ENCODE data around the gene KLC3. TPM values are rescaled to one million over a fixed set of nuclear protein-coding genes. Genes with fewer than 3 reads are reported as not detected.
"Not testable (repeated sequence)": the region's sequence is repeated elsewhere in the genome, so short reads cannot be mapped to it uniquely, and the experiment has no call there.

Gene KLC3
- total and polyA plus RNA-seq, 5 experiments from 2014 or later = not detected

DNA sequence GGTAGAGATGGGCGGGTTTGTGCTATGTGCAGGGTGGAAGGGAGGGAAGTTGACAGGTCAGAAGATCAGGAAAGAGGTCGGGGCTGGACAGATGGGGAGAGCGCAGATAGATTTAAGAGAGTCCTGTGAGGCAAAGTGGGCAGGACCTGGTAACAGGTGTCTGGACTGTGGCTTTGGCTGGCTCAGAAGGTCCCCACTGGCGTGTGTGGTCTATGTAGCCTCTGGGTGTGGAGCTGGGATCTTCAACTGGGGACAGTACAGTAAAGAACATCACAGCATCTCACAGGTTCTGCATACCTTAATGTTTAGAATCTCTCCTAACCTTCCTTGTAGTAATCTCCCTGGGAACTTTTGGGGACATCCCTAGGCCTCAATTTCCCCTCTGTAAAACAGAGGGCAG is 35.5 kb upstream of the KLC3 start:
- Mint-ChIP-seq H3K4me3 (no peak overlapping the region), H3K27me3 (no peaks in the 10 kb centered on the region), H3K27ac (no peak overlapping the region), H3K36me3 (peaks cover 0 to 11% (median 7%) of the 10 kb centered on the region in 3 donors), H3K9me3 (no peaks in the 10 kb centered on the region), H3K4me1 (peaks cover 0 to 8% (median 3%) of the 10 kb centered on the region in 4 donors)
- DNase-seq (no peak), ATAC-seq (no peak)
- POLR2A ChIA-PET = no interaction called here

DNA sequence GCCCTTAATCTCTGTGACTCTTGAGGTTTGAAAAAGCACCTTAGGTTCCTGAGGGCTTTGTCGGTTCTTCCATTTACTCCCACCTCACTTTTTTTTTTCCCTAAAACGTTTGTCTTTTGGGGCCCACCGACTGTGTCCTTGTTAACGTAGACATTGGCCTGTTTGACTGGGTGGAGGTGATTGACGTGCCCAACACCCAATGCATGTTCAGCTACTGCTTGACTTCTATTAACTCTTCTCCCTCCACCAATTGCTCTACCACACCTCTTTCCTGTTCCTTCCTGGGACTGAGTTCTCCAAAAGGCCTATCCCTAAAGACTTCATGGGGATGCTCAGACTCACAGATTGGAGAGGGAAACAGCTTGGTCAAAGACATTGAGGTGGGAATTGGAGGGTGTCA is 35.1 kb upstream of the KLC3 start:
- H3K27me3 Mint-ChIP-seq = no peaks in the 10 kb centered on the region
- DNase-seq (no peak), ATAC-seq (no peak)
- H3K27ac Mint-ChIP-seq = peak overlapping the region in 2 of 10 donors; percentile 14 to 78
- H3K9me3 Mint-ChIP-seq = no peaks in the 10 kb centered on the region
- H3K36me3 Mint-ChIP-seq = peaks cover 0 to 8% (median 5%) of the 10 kb centered on the region in 3 donors
- peaks cover 0 to 8% (median 3%) of the 10 kb centered on the region in 4 donors for H3K4me1 Mint-ChIP-seq
- no peak overlapping the region for H3K4me3 Mint-ChIP-seq
- POLR2A ChIA-PET = no interaction called here

DNA sequence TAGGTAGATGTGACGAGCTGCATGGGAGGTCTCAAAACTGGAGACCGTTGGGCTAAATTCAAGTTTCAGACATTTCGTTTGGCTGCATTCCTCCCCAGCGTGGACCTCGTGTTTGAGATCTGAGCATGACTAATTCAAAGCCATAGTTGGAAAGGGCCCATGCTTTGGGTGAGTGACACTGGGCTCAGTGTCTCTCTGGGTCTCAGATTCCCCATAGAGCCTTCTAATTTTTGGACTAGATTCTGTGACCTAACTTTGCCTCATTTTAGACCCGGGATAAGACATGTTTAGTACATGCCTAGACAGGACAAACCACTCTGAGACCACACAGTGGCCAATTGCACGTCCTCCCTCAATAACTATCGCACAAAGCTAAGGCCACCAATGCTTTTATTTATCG is 34.5 kb upstream of the KLC3 start:
- Mint-ChIP-seq H3K4me3 (no peak overlapping the region), H3K27me3 (peaks cover 0 to under 1% (median 0%) of the 10 kb centered on the region in 5 donors), H3K36me3 (peaks cover 0 to 8% (median 4%) of the 10 kb centered on the region in 3 donors), H3K9me3 (no peaks in the 10 kb centered on the region), H3K4me1 (peaks cover 0 to 8% (median 3%) of the 10 kb centered on the region in 4 donors), H3K27ac (peak overlapping the region in 2 of 10 donors; percentile 14 to 78)
- POLR2A ChIA-PET = no interaction called here
- DNase-seq = no peak
- ATAC-seq = no peak

DNA sequence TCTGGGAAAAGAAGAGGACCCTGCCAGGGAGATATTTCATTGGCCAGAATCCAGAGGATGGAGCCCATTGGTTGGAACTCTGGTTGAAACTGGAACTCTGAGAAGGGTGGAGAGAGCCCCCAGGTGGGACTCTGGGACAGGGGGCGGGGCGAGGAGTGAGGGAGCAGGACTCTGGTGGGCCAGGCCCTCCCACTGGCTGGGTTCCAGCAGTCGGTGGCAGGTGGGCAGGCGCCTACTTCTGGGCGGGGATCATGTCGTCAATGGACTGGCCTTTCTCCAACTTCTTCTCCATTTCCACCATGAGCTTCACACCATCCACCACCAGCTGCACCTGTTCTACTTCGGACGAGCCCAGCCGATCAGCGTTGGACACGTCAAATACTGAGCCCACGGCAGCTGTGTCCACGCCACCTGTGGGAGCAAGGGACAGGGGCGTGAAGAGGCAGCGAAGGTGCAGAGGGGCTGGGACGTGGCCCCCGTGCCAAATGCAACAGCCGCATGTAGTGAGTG is 34.0 kb upstream of the KLC3 start:
- Mint-ChIP-seq H3K9me3 (no peaks in the 10 kb centered on the region), H3K27me3 (peaks cover 0 to 6% (median 2%) of the 10 kb centered on the region in 5 donors), H3K36me3 (peaks cover 0 to 8% (median 4%) of the 10 kb centered on the region in 3 donors), H3K27ac (peak overlapping the region in 1 of 10 donors; percentile 46), H3K4me1 (peaks cover 0 to 8% (median 3%) of the 10 kb centered on the region in 4 donors), H3K4me3 (no peak overlapping the region)
- POLR2A ChIA-PET = no interaction called here
- ATAC-seq (no peak), DNase-seq (no peak)

DNA sequence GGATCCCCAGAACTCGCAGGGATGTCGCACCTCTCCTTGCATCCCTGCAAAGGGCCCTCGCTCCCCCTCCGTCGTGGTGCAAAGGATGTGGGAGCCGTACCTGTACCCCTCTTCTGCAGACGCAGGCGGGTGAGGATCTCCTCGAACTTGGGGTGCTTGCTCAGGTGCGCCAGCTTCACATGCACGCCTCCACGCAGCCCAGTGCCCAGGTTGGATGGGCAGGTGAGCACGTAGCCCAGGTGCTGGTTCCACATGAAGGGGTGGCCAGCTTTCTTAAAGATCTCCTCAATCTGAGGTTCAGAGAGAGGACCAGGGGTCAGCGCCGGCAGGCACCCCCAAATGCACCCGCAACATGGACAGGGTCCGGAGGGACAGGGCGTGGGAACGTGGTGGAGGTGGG is 33.2 kb upstream of the KLC3 start:
- H3K4me1 Mint-ChIP-seq = peaks cover 0 to 8% (median 3%) of the 10 kb centered on the region in 4 donors
- ATAC-seq (no peak), DNase-seq (no peak)
- POLR2A ChIA-PET = no interaction called here
- H3K4me3 Mint-ChIP-seq = no peak overlapping the region
- H3K9me3 Mint-ChIP-seq = no peaks in the 10 kb centered on the region
- peaks cover 0 to 8% (median 2%) of the 10 kb centered on the region in 3 donors for H3K36me3 Mint-ChIP-seq
- H3K27ac Mint-ChIP-seq = peak overlapping the region in 2 of 10 donors; percentile 71 to 73
- peaks cover 0 to 12% (median 2%) of the 10 kb centered on the region in 5 donors for H3K27me3 Mint-ChIP-seq

DNA sequence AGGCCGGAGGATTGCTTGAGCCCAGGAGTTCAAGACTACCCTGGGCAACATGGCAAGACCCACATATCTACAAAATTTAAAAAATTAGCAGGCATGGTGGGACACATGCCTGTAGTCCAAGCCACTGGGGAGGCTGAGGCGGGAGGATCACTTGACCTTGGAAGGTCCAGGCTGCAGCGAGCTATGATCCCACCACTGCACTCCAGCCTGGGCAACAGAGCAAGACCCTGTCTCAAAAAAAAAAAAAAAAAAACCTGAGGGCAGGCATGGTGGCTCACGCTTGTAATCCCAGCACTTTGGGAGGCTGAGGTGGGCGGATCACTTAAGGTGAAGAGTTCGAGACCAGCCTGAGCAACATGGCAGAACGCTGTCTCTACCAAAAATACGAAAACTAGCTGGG is 31.2 kb upstream of the KLC3 start:
- H3K9me3 Mint-ChIP-seq, H3K4me3 Mint-ChIP-seq, DNase-seq, H3K27ac Mint-ChIP-seq, H3K4me1 Mint-ChIP-seq, ATAC-seq, H3K36me3 Mint-ChIP-seq, POLR2A ChIA-PET: not testable (repeated sequence)
- peaks cover 5 to 26% (median 9%) of the 10 kb centered on the region in 5 donors for H3K27me3 Mint-ChIP-seq

DNA sequence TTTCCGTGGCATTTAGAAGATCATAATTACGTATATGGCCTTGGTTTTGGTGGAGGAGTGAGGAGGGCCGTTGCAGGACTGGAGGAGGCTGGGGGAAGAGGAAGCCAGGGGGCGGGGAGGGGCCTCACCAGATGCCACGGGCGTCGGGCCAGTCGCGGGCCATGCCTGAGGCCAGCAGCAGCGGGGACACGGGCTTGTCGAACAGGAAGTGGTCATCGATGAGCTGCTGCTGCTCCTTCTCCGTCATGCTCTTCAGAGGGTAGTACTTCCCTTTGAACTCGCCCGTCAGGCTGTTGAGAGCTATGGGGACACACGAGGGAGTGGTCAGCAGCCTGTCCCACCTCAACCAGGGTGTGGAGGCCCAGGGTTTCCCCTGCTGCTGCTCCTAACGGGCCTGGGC is 28.9 kb upstream of the KLC3 start:
- H3K27ac Mint-ChIP-seq = no peak overlapping the region
- H3K9me3 Mint-ChIP-seq = no peaks in the 10 kb centered on the region
- ATAC-seq (no peak), DNase-seq (no peak)
- no peak overlapping the region for H3K4me3 Mint-ChIP-seq
- no peaks in the 10 kb centered on the region for H3K4me1 Mint-ChIP-seq
- peaks cover 8 to 47% (median 21%) of the 10 kb centered on the region in 5 donors for H3K27me3 Mint-ChIP-seq
- POLR2A ChIA-PET = no interaction called here
- no peaks in the 10 kb centered on the region for H3K36me3 Mint-ChIP-seq

DNA sequence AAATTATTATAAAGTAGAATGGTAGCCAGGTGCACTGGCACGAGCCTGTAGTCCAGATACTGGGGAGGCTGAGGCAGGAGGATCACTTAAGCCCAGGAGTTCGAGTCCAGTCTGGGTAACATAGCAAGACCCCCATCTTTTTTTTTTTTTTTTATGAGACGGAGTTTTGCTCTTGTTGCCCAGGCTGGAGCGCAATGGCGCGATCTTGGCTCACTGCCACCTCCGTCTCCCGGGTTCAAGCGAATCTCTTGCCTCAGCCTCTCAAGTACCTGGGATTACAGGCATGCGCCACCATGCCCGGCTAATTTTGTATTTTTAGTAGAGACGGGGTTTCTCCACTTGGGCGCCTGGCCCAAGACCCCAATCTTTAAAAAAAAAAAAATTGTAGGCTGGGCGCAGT is 28.3 kb upstream of the KLC3 start:
- DNase-seq, H3K9me3 Mint-ChIP-seq, H3K4me1 Mint-ChIP-seq, H3K36me3 Mint-ChIP-seq, ATAC-seq, POLR2A ChIA-PET, H3K4me3 Mint-ChIP-seq: not testable (repeated sequence)
- H3K27ac Mint-ChIP-seq = peak overlapping the region in 1 of 10 donors; percentile 40
- H3K27me3 Mint-ChIP-seq = peaks cover 11 to 54% (median 25%) of the 10 kb centered on the region in 5 donors

DNA sequence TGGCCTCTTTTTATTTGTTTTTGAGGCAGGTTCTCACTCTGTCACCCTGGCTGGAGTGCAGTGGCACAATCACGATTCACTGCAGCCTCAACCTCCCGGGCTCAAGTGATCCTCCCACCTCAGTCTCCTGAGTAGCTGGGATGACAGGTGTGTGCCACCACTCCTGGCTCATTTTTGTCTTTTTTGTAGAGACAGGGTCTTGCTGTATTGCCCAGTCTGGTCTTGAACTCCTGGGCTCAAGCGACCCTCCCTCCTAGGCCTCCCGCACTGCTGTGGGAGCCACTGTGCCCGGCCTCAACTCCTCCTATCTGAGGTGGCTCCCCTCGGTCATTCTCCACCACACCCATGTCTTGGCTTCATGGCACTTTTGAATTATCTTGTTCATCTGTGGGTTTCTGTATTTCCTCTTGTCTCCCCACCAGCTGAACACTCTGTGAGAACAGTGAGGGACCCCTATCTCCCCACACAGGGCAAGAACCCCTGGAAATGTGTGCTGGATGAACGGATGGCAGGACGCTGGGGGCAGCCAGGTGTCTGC is 25.8 kb upstream of the KLC3 start:
- Mint-ChIP-seq H3K27me3 (peaks cover 14 to 68% (median 31%) of the 10 kb centered on the region in 5 donors), H3K36me3 (no peaks in the 10 kb centered on the region), H3K27ac (no peak overlapping the region), H3K4me3 (no peak overlapping the region), H3K9me3 (peaks cover 0 to 2% (median 0%) of the 10 kb centered on the region in 9 donors), H3K4me1 (peaks cover 0 to 1% (median 0%) of the 10 kb centered on the region in 4 donors)
- POLR2A ChIA-PET = no interaction called here
- ATAC-seq (no peak), DNase-seq (no peak)

DNA sequence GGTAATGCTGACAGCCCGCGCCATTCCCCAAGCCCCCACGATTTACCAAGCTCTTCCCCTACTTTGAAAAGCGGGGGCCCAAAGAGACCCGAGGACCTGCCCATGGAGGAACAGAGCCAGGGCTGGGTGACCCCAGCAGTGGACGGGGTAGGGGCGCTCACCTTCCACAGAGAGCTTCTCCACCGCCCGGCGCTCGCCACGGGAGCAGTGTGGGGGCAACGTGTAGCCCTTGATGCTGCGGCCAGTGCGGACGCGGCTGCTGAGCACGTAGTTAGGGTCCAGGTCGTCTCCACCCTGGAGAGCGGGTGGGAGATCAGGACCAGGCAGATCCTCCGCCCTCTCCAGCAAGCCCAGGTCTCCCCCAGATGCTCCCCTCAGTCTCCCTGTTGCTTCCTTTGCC is 25.2 kb upstream of the KLC3 start:
- no peaks in the 10 kb centered on the region for H3K36me3 Mint-ChIP-seq
- H3K27me3 Mint-ChIP-seq = peaks cover 14 to 68% (median 31%) of the 10 kb centered on the region in 5 donors
- no peak for DNase-seq
- peaks cover 0 to 1% (median 0%) of the 10 kb centered on the region in 4 donors for H3K4me1 Mint-ChIP-seq
- no peak for ATAC-seq
- H3K27ac Mint-ChIP-seq = no peak overlapping the region
- H3K9me3 Mint-ChIP-seq = peaks cover 0 to 2% (median 0%) of the 10 kb centered on the region in 9 donors
- POLR2A ChIA-PET = no interaction called here
- no peak overlapping the region for H3K4me3 Mint-ChIP-seq

DNA sequence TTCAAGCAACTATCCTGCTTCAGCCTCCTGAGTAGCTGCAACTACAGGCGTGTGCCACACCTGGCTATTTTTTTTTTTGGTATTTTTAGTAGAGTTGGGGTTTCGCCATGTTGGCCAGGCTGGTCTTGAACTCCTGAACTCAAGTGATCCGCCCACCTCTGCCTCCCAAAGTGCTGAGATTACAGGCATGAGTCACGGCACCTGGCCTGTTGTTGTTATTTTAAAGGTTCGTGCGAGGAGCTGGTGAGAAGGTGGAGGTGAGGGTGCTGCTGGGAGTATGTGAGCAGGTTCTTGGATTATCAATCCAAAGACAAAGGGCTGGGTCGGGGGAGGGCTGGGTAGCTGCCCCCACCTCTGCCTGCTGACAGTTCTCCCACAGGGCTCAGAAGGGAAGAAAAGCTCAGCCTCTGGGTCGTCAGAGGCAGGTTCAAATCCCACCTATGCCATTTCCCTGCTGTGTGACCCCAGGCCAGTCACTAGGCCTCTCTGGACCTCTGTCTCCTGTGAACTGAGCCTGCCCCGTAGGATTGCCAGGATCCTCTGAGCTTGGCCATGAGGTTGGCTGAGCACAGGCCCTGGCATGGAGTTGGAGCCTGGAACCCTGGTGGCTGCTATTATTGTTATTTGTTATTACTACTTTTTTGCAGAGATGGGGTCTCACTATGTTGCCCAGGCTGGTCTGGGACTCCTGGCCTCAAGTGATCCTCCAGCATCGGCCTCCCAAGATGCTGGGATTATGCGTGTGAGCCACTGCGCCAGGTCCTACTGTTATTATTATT is 19.4 kb upstream of the KLC3 start:
- DNase-seq (peak in 1 of 10 donors; percentile 44), ATAC-seq (no peak)
- POLR2A ChIA-PET = no interaction called here
- Mint-ChIP-seq H3K36me3 (no peaks in the 10 kb centered on the region), H3K27ac (no peak overlapping the region), H3K4me1 (peaks cover 0 to 4% (median under 1%) of the 10 kb centered on the region in 4 donors), H3K9me3 (peaks cover 0 to 2% (median 0%) of the 10 kb centered on the region in 9 donors), H3K4me3 (no peak overlapping the region), H3K27me3 (peaks cover 19 to 66% (median 33%) of the 10 kb centered on the region in 5 donors)

DNA sequence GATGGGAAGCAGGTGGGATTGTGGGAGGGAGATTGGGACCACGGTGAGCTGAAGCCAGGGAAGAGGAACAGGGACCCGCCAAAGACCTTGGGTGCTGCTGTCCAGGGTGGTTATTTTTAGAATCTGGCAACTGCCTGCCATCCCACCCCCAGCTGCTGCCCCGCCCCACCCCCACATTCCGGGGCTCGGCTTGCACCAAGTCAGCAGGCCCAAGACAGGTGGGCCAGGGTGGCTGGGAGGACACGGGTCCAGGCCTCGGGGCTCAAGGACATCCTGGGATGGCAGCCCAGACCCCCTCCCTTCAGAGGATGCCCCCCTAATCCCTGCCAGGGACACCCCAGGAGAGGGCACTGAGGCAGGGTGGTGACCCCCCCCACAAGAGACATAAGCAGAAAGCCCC is 18.7 kb upstream of the KLC3 start:
- H3K27me3 Mint-ChIP-seq = peaks cover 15 to 66% (median 28%) of the 10 kb centered on the region in 5 donors

DNA sequence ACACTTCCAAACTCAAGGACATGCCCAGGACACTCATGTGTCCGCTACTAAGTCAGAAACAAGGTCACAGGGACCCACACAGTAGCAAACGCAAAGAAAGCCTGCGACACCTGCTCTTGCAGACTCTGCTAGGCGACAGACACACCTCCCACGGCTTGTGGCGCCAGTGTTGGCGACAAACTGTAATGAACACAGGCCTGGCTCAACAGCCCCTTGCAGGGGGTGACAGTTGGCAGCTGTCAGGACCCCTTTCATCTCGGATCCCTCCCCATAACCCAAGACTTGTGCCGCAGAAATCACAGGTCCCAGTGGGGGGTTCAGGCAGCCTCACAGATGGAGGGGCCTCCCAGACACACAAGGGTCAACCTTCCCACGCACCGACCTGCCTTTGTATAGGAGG is 18.2 kb upstream of the KLC3 start:
- no peak overlapping the region for H3K27ac Mint-ChIP-seq
- ATAC-seq (no peak), DNase-seq (no peak)
- no peak overlapping the region for H3K4me3 Mint-ChIP-seq
- peaks cover 14 to 61% (median 25%) of the 10 kb centered on the region in 5 donors for H3K27me3 Mint-ChIP-seq
- H3K4me1 Mint-ChIP-seq = peaks cover 0 to 4% (median under 1%) of the 10 kb centered on the region in 4 donors
- peaks cover 0 to 2% (median 0%) of the 10 kb centered on the region in 9 donors for H3K9me3 Mint-ChIP-seq
- POLR2A ChIA-PET = no interaction called here
- H3K36me3 Mint-ChIP-seq = no peaks in the 10 kb centered on the region

More for the DNA sequence above, 18.7 kb upstream of the KLC3 start:
- Mint-ChIP-seq H3K27ac (no peak overlapping the region), H3K4me3 (no peak overlapping the region), H3K4me1 (peaks cover 0 to 4% (median under 1%) of the 10 kb centered on the region in 4 donors), H3K9me3 (peaks cover 0 to 2% (median 0%) of the 10 kb centered on the region in 9 donors), H3K36me3 (no peaks in the 10 kb centered on the region)
- no peak for DNase-seq
- POLR2A ChIA-PET = no interaction called here
- no peak for ATAC-seq

Data from naive thymus-derived CD8-positive, alpha-beta T cell (primary cell).